ENCODE results near the gene HRH3.

HRH3 gene

GRCh38 chr20:62214067-62214466 lies 6.0 kb downstream of the HRH3 start (continued):
- TF ChIP-seq PRDM10 (tag by site-specific recombination; IDR thresholded peaks at IDR 0.05), result no peak
- TF ChIP-seq ZBTB17 (tag by site-specific recombination; IDR thresholded peaks at IDR 0.05), result no peak

GRCh38 chr20:62212299-62212698 lies 7.8 kb downstream of the HRH3 start:
- Histone ChIP-seq H3K4me1 (ENCODE audit: control insufficient read depth, insufficient read depth, low read length) (no peaks in the 10 kb centered on the region), H3K27ac (ENCODE audit: extremely low read depth, low read depth, low read length) (no peak overlapping the region), H3K36me3 (ENCODE audit: control insufficient read depth in 2 of 2, insufficient read depth in 1 of 2, low read length in 2 of 2) (no peaks in the 10 kb centered on the region), H3K4me3 (ENCODE audit: low read depth, low read length) (no peak overlapping the region), H3K9me3 (ENCODE audit: control insufficient read depth, insufficient read depth, low read depth, low read length) (no peaks in the 10 kb centered on the region)
- TF ChIP-seq, protein P1, sequence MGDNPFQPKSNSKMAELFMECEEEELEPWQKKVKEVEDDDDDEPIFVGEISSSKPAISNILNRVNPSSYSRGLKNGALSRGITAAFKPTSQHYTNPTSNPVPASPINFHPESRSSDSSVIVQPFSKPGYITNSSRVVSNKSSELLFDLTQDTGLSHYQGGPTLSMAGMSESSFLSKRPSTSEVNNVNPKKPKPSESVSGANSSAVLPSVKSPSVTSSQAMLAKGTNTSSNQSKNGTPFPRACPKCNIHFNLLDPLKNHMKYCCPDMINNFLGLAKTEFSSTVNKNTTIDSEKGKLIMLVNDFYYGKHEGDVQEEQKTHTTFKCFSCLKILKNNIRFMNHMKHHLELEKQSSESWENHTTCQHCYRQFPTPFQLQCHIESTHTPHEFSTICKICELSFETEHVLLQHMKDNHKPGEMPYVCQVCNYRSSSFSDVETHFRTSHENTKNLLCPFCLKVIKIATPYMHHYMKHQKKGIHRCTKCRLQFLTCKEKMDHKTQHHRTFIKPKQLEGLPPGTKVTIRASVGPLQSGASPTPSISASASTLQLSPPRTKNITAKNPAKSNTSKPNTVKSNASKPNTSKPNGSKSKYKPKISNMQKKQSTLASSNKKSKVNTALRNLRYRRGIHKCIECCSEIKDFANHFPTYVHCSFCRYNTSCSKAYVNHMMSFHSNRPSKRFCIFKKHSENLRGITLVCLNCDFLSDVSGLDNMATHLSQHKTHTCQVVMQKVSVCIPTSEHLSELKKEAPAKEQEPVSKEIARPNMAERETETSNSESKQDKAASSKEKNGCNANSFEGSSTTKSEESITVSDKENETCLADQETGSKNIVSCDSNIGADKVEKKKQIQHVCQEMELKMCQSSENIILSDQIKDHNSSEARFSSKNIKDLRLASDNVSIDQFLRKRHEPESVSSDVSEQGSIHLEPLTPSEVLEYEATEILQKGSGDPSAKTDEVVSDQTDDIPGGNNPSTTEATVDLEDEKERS (tag by site-specific recombination; IDR thresholded peaks at IDR 0.05), result no peak
- no peak for TF ChIP-seq ZSCAN18 (tag by site-specific recombination; IDR thresholded peaks at IDR 0.05)
- TF ChIP-seq, protein P2, sequence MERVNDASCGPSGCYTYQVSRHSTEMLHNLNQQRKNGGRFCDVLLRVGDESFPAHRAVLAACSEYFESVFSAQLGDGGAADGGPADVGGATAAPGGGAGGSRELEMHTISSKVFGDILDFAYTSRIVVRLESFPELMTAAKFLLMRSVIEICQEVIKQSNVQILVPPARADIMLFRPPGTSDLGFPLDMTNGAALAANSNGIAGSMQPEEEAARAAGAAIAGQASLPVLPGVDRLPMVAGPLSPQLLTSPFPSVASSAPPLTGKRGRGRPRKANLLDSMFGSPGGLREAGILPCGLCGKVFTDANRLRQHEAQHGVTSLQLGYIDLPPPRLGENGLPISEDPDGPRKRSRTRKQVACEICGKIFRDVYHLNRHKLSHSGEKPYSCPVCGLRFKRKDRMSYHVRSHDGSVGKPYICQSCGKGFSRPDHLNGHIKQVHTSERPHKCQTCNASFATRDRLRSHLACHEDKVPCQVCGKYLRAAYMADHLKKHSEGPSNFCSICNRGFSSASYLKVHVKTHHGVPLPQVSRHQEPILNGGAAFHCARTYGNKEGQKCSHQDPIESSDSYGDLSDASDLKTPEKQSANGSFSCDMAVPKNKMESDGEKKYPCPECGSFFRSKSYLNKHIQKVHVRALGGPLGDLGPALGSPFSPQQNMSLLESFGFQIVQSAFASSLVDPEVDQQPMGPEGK (tag by site-specific recombination; IDR thresholded peaks at IDR 0.05), result 0 out of 2 replicates have a peak, but pooled peaks have one; percentile 27
- CTCF ChIA-PET, result interaction anchor here (0.6 kb wide), 1 partner anchor 66 kb away, joined by 3 read pairs; no protein-coding TSS in a partner anchor
- POLR2A ChIA-PET, result no interaction called here

GRCh38 chr20:62211769-62212288 lies 8.2 kb downstream of the HRH3 start:
- Histone ChIP-seq H3K9me3 (ENCODE audit: control insufficient read depth, insufficient read depth, low read depth, low read length) (no peaks in the 10 kb centered on the region), H3K36me3 (ENCODE audit: control insufficient read depth in 2 of 2, insufficient read depth in 1 of 2, low read length in 2 of 2) (no peaks in the 10 kb centered on the region), H3K4me3 (ENCODE audit: low read depth, low read length) (no peak overlapping the region), H3K27ac (ENCODE audit: extremely low read depth, low read depth, low read length) (no peak overlapping the region), H3K4me1 (ENCODE audit: control insufficient read depth, insufficient read depth, low read length) (no peaks in the 10 kb centered on the region)
- ChIA-PET POLR2A (no interaction called here), CTCF (interaction anchor here (0.6 kb wide), 1 partner anchor 66 kb away, joined by 3 read pairs; no protein-coding TSS in a partner anchor)
- no peak for TF ChIP-seq ZNF311 (tag by site-specific recombination; IDR thresholded peaks at IDR 0.05; ENCODE audit: borderline replicate concordance)
- TF ChIP-seq ZNF664 (tag by site-specific recombination; IDR thresholded peaks at IDR 0.05), result peak; percentile 46; the same call in 1 of the 2 replicates

GRCh38 chr20:62211216-62211615 lies 8.9 kb downstream of the HRH3 start:
- no peaks in the 10 kb centered on the region for H3K4me1 ChIP-seq (ENCODE audit: control insufficient read depth, insufficient read depth, low read length)
- no peaks in the 10 kb centered on the region for H3K36me3 ChIP-seq (ENCODE audit: control insufficient read depth in 2 of 2, insufficient read depth in 1 of 2, low read length in 2 of 2)
- POLR2A ChIA-PET, result no interaction called here
- H3K9me3 ChIP-seq (ENCODE audit: control insufficient read depth, insufficient read depth, low read depth, low read length), result no peaks in the 10 kb centered on the region
- CTCF ChIA-PET, result no interaction called here
- no peak overlapping the region for H3K4me3 ChIP-seq (ENCODE audit: low read depth, low read length)
- TF ChIP-seq ZNF175 (tag by site-specific recombination; IDR thresholded peaks at IDR 0.05) (no peak), GFI1B (tag by site-specific recombination; IDR thresholded peaks at IDR 0.05) (no peak), ZNF580 (tag by site-specific recombination; IDR thresholded peaks at IDR 0.05) (no peak), ZNF138 (tag by site-specific recombination; IDR thresholded peaks at IDR 0.05; ENCODE audit: borderline replicate concordance) (no peak)
- H3K27ac ChIP-seq (ENCODE audit: extremely low read depth, low read depth, low read length), result no peak overlapping the region

All from HEK293 (cell line).